GM19324 (cell line): ENCODE data around the gene CHST3.
"Not testable (repeated sequence)": the region's sequence is repeated elsewhere in the genome, so short reads cannot be mapped to it uniquely, and the experiment has no call there.

Experiments
- ATAC-seq: cut with Tn5 transposase; IDR thresholded peaks from one replicate; pipeline ENCODE4 v1.9.1; 2021; ENCODE audit warnings: mild to moderate bottlenecking, moderate library complexity; ENCODE audit not compliant: unreplicated experiment, low FRiP score

The CHST3 gene

GRCh38 chr10:71946700-71947099 is 17.5 kb upstream of the CHST3 start:
- ATAC-seq = no peak

GRCh38 chr10:71948496-71949067 is 15.6 kb upstream of the CHST3 start:
- ATAC-seq = no peak

GRCh38 chr10:71950683-71951082 is 13.5 kb upstream of the CHST3 start:
- no peak for ATAC-seq

- ATAC-seq = no peak
Observed at GRCh38 chr10:71952745-71953144, 11.4 kb upstream of the CHST3 start.

GRCh38 chr10:71957546-71958275 is 6.5 kb upstream of the CHST3 start:
- ATAC-seq = no peak

GRCh38 chr10:71959526-71959925 is 4.7 kb upstream of the CHST3 start:
- no peak for ATAC-seq

- ATAC-seq = no peak
Observed at GRCh38 chr10:71961831-71962230, 2.4 kb upstream of the CHST3 start.

- no peak for ATAC-seq
Observed at GRCh38 chr10:71962901-71963300, 1.3 kb upstream of the CHST3 start.

- ATAC-seq = no peak
Observed at GRCh38 chr10:71963351-71964097, 671 bp upstream of the CHST3 start.

GRCh38 chr10:71964743-71965515 is 734 bp downstream of the CHST3 start:
- ATAC-seq = no peak

- no peak for ATAC-seq
Observed at GRCh38 chr10:71965623-71966022, 1.4 kb downstream of the CHST3 start.

- no peak for ATAC-seq
Observed at GRCh38 chr10:71966046-71967004, 2.1 kb downstream of the CHST3 start.

- not testable (repeated sequence) for ATAC-seq
Observed at GRCh38 chr10:71967958-71968357, 3.8 kb downstream of the CHST3 start.

GRCh38 chr10:71968553-71969474 is 4.6 kb downstream of the CHST3 start:
- ATAC-seq = no peak

GRCh38 chr10:71969929-71970328 is 5.7 kb downstream of the CHST3 start:
- no peak for ATAC-seq

GRCh38 chr10:71970331-71970730 is 6.1 kb downstream of the CHST3 start:
- ATAC-seq = no peak

GRCh38 chr10:71970869-71971268 is 6.7 kb downstream of the CHST3 start:
- ATAC-seq = no peak

GRCh38 chr10:71971311-71971731 is 7.1 kb downstream of the CHST3 start:
- no peak for ATAC-seq
